Measurements from ENCODE around the gene PPP6R3. TPM values are rescaled to one million over a fixed set of nuclear protein-coding genes. Genes with fewer than 3 reads are reported as not detected.

The PPP6R3 gene
- polyA plus RNA-seq, 1 of the 3 experiments (the other 2 are of a cell fraction): 28.1 TPM

GRCh38 chr11:68459886-68460740 lies 439 bp upstream of the PPP6R3 start (continued):
- peak; percentile 49 for TF ChIP-seq REST (IDR thresholded peaks at IDR 0.05; ENCODE audit: low read depth, low read length)
- peak; percentile 95 for TF ChIP-seq RFX5 (IDR thresholded peaks at IDR 0.05; ENCODE audit: low read length)
- peak; percentile 76; the same call in 1 of the 2 replicates for TF ChIP-seq RXRA (IDR thresholded peaks at IDR 0.05; ENCODE audit: borderline replicate concordance, low read depth)
- no peak for TF ChIP-seq FOXJ3 (CRISPR knock-in tag; IDR thresholded peaks at IDR 0.05)
- TF ChIP-seq MXI1 (IDR thresholded peaks at IDR 0.05; ENCODE audit: low read depth, low read length): peak; percentile 53; the same call in 1 of the 2 replicates

DNA sequence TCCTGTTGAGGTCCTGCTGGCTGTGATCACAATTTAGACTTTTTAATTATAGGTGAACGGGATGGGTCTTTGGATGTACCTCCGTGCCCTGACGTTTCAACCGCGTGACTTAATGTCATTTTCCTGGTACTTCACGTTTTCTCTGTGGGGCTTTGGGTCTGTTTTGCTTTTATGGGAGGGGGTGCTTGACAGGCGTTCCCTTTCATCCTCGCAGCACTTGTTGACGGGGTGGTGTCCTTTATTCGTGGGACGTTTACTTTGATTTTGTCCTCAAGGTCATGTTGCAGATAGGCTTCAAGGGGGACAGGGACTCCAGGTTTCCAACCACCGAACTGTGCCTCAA lies 994 bp downstream of the PPP6R3 start:
- peak overlapping the region; percentile 89 for H3K4me2 ChIP-seq
- peaks cover 5% of the 10 kb centered on the region for H3F3A ChIP-seq (replicated peaks; ENCODE audit: insufficient read depth)
- no peak for TF ChIP-seq TCF12 (IDR thresholded peaks at IDR 0.05)
- no peak for TF ChIP-seq TEAD4 (IDR thresholded peaks at IDR 0.05; ENCODE audit: borderline replicate concordance, insufficient read depth)
- TF ChIP-seq, protein P1, sequence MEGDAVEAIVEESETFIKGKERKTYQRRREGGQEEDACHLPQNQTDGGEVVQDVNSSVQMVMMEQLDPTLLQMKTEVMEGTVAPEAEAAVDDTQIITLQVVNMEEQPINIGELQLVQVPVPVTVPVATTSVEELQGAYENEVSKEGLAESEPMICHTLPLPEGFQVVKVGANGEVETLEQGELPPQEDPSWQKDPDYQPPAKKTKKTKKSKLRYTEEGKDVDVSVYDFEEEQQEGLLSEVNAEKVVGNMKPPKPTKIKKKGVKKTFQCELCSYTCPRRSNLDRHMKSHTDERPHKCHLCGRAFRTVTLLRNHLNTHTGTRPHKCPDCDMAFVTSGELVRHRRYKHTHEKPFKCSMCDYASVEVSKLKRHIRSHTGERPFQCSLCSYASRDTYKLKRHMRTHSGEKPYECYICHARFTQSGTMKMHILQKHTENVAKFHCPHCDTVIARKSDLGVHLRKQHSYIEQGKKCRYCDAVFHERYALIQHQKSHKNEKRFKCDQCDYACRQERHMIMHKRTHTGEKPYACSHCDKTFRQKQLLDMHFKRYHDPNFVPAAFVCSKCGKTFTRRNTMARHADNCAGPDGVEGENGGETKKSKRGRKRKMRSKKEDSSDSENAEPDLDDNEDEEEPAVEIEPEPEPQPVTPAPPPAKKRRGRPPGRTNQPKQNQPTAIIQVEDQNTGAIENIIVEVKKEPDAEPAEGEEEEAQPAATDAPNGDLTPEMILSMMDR (IDR thresholded peaks at IDR 0.05): no peak
- no peak for TF ChIP-seq NFIC (IDR thresholded peaks at IDR 0.05; ENCODE audit: borderline replicate concordance)
- TF ChIP-seq, protein P2, sequence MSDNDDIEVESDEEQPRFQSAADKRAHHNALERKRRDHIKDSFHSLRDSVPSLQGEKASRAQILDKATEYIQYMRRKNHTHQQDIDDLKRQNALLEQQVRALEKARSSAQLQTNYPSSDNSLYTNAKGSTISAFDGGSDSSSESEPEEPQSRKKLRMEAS (IDR thresholded peaks at IDR 0.05; ENCODE audit: low read depth): no peak
- no peak for TF ChIP-seq USF1 (IDR thresholded peaks at IDR 0.05; ENCODE audit: borderline replicate concordance, low read depth)
- TF ChIP-seq MXI1 (IDR thresholded peaks at IDR 0.05; ENCODE audit: low read depth, low read length): peak; percentile 50; the same call in 1 of the 2 replicates
- TF ChIP-seq RXRA (IDR thresholded peaks at IDR 0.05; ENCODE audit: borderline replicate concordance, low read depth): no peak
- H3K27me3 ChIP-seq (ENCODE audit: insufficient read depth): no peaks in the 10 kb centered on the region
- no peaks in the 10 kb centered on the region for H3K9me2 ChIP-seq
- DNase-seq: no peak
- H3K9ac ChIP-seq: peak overlapping the region; percentile 91; the same call in 1 of the 2 replicates
- peaks cover 0 to 4% of the 10 kb centered on the region in 2 experiments for H3K36me3 ChIP-seq (replicated peaks in 1 of 2; ENCODE audit: control insufficient read depth in 1 of 2, insufficient read depth in 2 of 2, low read length in 1 of 2)
- H3K27ac ChIP-seq (ENCODE audit: low read depth in 2 of 2, low read length in 1 of 2): no peak overlapping the region
- H2AFZ ChIP-seq (ENCODE audit: low read depth): no peak overlapping the region
- peaks cover 60% of the 10 kb centered on the region for H3K79me2 ChIP-seq (ENCODE audit: insufficient read depth)
- peaks cover 0 to 15% of the 10 kb centered on the region in 2 experiments; a peak in 2 of 4 replicates for H3K4me1 ChIP-seq (ENCODE audit: control insufficient read depth in 1 of 2, insufficient read depth in 2 of 2, low read depth in 1 of 2, low read length in 1 of 2)
- ChIA-PET CTCF (interaction anchor here (0.9 kb wide), 1 partner anchor 428 kb away, joined by 3 read pairs; no protein-coding TSS in a partner anchor), POLR2A (no interaction called here)
- peaks cover 52% of the 10 kb centered on the region for H4K20me1 ChIP-seq (ENCODE audit: insufficient read depth)
- 4% methylated on average over 12 of the region's 12 CpGs for WGBS (ENCODE audit: low lambda C conversion rate)
- no peaks in the 10 kb centered on the region for H3K9me3 ChIP-seq
- peak overlapping the region; percentile 81 to 84 for H3K4me3 ChIP-seq (ENCODE audit: low read depth in 2 of 2, low read length in 1 of 2)

All from SK-N-SH (cell line).